Measurements from ENCODE around the gene CPNE7. TPM values are rescaled to one million over a fixed set of nuclear protein-coding genes. Genes with fewer than 3 reads are reported as not detected.

The CPNE7 gene
- total RNA-seq, 2 donors from 2014 or later = 1.5 to 2.1 TPM

DNA sequence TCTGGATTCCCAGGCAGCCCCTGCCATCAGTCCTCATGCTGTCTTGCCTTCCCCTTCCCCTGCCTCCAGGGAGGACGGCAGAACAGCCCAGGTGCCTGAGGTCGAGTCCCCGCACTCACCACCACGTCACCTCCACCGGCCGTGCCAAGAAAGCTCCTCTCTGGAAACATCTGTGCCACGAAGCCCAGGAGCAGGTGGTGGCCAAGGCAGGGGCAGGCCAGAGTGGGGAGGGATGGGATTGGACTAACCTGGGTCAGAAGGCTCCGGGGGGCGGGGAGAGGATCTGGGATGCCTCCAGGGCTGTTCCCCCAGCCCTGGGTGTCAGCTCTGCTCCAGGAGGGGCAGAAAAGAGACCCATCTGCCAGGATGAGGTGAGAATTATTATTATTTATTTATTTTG, 30.4 kb downstream of the CPNE7 start:
- Histone ChIP-seq H3K27me3 (ENCODE audit: control insufficient read depth, insufficient read depth, low read length, poor library complexity, severe bottlenecking) (no peaks in the 10 kb centered on the region), H3K9ac (ENCODE audit: extremely low read depth, low read length, poor library complexity, severe bottlenecking) (no peak overlapping the region)
- H3K27me3 Mint-ChIP-seq (ENCODE audit: insufficient read depth) = no peaks in the 10 kb centered on the region

DNA sequence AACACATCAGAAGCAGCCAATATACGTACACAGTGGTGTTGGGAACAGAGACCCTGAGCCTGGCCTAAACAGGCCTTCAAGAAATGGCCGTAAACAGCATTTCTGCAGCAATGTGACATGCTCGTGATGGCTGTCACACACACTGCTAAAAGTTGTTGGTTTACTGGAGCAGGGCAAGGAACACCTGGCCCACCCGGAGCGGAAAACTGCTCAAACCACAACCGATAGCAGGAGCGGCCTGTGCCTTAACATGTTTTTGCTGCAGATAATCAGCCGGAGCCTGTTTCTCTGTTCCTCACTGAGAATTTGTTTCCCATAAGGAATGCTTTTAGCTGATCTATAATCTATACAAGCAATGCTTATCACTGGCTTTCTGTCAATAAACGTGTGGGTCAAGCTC, 31.9 kb downstream of the CPNE7 start:
- H3K27ac Mint-ChIP-seq = no peak overlapping the region
- Histone ChIP-seq H3K9ac (ENCODE audit: extremely low read depth, low read length, poor library complexity, severe bottlenecking) (no peak overlapping the region), H3K4me1 (ENCODE audit: control insufficient read depth, insufficient read depth, low read length) (peaks cover 7% of the 10 kb centered on the region), H3K4me3 (ENCODE audit: low read length) (no peak overlapping the region), H3K27ac (ENCODE audit: low read depth, low read length) (no peak overlapping the region), H3K9me3 (ENCODE audit: control insufficient read depth, low read length) (no peaks in the 10 kb centered on the region), H3K27me3 (ENCODE audit: control insufficient read depth, insufficient read depth, low read length, poor library complexity, severe bottlenecking) (no peaks in the 10 kb centered on the region), H3K36me3 (ENCODE audit: control insufficient read depth, insufficient read depth, low read length) (no peaks in the 10 kb centered on the region)
- no peaks in the 10 kb centered on the region for H3K27me3 Mint-ChIP-seq (ENCODE audit: insufficient read depth)
- H3K9me3 Mint-ChIP-seq = no peaks in the 10 kb centered on the region
- no peak for DNase-seq
- TF ChIP-seq, protein P1, sequence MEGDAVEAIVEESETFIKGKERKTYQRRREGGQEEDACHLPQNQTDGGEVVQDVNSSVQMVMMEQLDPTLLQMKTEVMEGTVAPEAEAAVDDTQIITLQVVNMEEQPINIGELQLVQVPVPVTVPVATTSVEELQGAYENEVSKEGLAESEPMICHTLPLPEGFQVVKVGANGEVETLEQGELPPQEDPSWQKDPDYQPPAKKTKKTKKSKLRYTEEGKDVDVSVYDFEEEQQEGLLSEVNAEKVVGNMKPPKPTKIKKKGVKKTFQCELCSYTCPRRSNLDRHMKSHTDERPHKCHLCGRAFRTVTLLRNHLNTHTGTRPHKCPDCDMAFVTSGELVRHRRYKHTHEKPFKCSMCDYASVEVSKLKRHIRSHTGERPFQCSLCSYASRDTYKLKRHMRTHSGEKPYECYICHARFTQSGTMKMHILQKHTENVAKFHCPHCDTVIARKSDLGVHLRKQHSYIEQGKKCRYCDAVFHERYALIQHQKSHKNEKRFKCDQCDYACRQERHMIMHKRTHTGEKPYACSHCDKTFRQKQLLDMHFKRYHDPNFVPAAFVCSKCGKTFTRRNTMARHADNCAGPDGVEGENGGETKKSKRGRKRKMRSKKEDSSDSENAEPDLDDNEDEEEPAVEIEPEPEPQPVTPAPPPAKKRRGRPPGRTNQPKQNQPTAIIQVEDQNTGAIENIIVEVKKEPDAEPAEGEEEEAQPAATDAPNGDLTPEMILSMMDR (conservative IDR thresholded peaks at IDR 0.05) = no peak
- 91 to 92% methylated on average over 8 to 9 of the region's 9 CpGs for WGBS, 2 experiments (ENCODE audit: insufficient coverage in 1 of 2, insufficient read length in 1 of 2)
- peaks cover 21% of the 10 kb centered on the region for H3K4me1 Mint-ChIP-seq
- H3K36me3 Mint-ChIP-seq (ENCODE audit: low read depth) = no peaks in the 10 kb centered on the region
- no peak overlapping the region for H3K4me3 Mint-ChIP-seq

More for the DNA sequence above, 30.4 kb downstream of the CPNE7 start:
- 96 to 100% methylated on average over 8 to 9 of the region's 9 CpGs for WGBS, 2 experiments (ENCODE audit: insufficient coverage in 1 of 2, insufficient read length in 1 of 2)
- no peaks in the 10 kb centered on the region for H3K9me3 Mint-ChIP-seq
- Histone ChIP-seq H3K4me1 (ENCODE audit: control insufficient read depth, insufficient read depth, low read length) (peaks cover 7% of the 10 kb centered on the region), H3K27ac (ENCODE audit: low read depth, low read length) (no peak overlapping the region), H3K36me3 (ENCODE audit: control insufficient read depth, insufficient read depth, low read length) (no peaks in the 10 kb centered on the region), H3K9me3 (ENCODE audit: control insufficient read depth, low read length) (no peaks in the 10 kb centered on the region), H3K4me3 (ENCODE audit: low read length) (no peak overlapping the region)
- H3K36me3 Mint-ChIP-seq (ENCODE audit: low read depth) = no peaks in the 10 kb centered on the region
- H3K4me1 Mint-ChIP-seq = peaks cover 15% of the 10 kb centered on the region
- DNase-seq = no peak
- no peak overlapping the region for H3K27ac Mint-ChIP-seq
- TF ChIP-seq, protein P1 (conservative IDR thresholded peaks at IDR 0.05) = no peak
- no peak overlapping the region for H3K4me3 Mint-ChIP-seq

DNA sequence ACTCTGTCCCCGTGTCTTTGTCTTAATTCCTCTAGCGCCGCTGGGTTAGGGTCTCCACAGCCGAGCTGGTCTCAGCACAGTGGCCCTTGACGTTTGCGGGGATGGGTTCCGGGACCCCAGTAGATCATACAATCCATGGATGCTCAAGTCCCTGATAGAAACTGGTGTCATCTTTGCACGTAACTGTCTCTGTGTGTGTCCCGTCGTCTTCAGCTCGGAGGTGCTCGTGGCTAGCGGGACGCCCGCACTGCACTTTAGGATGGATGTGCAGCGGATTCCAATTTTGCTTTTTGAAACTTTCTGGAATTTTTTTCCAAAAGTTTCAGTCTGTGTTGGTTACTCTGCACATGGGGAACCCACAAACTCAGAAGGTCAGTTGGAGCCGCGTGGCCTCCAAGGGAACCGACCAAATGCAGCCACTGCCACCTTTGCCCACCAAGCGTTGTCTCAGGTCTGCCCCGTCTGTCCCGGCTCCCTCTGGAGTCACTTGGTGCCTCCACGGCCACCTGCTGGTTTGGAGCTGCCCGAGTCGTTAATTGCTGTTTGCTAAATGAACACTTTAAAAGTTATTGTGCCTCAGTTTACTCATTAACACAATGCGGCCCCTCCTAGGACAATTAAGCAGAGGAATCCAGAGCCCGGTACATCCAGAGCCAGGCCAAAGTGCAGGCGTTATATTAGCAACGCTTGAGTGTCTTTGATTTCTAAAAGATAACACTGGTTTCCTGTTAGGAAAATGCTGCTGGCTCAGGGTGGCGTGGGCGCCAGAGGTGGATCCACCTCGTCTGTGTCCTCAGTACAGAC, 32.6 kb downstream of the CPNE7 start:
- no peaks in the 10 kb centered on the region for H3K27me3 ChIP-seq (ENCODE audit: control insufficient read depth, insufficient read depth, low read length, poor library complexity, severe bottlenecking)
- Mint-ChIP-seq H3K27ac (no peak overlapping the region), H3K4me3 (no peak overlapping the region), H3K9me3 (no peaks in the 10 kb centered on the region), H3K27me3 (ENCODE audit: insufficient read depth) (no peaks in the 10 kb centered on the region), H3K36me3 (ENCODE audit: low read depth) (no peaks in the 10 kb centered on the region), H3K4me1 (peaks cover 18% of the 10 kb centered on the region)
- TF ChIP-seq, protein P1 (conservative IDR thresholded peaks at IDR 0.05) = no peak
- no peak overlapping the region for H3K27ac ChIP-seq (ENCODE audit: low read depth, low read length)
- H3K9ac ChIP-seq (ENCODE audit: extremely low read depth, low read length, poor library complexity, severe bottlenecking) = no peak overlapping the region
- 92 to 94% methylated on average over 29 to 32 of the region's 32 CpGs for WGBS, 2 experiments (ENCODE audit: insufficient coverage in 1 of 2, insufficient read length in 1 of 2)
- no peaks in the 10 kb centered on the region for H3K36me3 ChIP-seq (ENCODE audit: control insufficient read depth, insufficient read depth, low read length)
- H3K4me3 ChIP-seq (ENCODE audit: low read length) = no peak overlapping the region
- DNase-seq = no peak
- H3K9me3 ChIP-seq (ENCODE audit: control insufficient read depth, low read length) = no peaks in the 10 kb centered on the region
- H3K4me1 ChIP-seq (ENCODE audit: control insufficient read depth, insufficient read depth, low read length) = peaks cover 9% of the 10 kb centered on the region
